NCI-H510A (cell line): ENCODE measurements around the gene OPTN.

Source experiments
- DNase-seq: peaks from one replicate; lab custom pipeline; 2025; lab: John Stamatoyannopoulos, UW

The OPTN gene

DNA sequence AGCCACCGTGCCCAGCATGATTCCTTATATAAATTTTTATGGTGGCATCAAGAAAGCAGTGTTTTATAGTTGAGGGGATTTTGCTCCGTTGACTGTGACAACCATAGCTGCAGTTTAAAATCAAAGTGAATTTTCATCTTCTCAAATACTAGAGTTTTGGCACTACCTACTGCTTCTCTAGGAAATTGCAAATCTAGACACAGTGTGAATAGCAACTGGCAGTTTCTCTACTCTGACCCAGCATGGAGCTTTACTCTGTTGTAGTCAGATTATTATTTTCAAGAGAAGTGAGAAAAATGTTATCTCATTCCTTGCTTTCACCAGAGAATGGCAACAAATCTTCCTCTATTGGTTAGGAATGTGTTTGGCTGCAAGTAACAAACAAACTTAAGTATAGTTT lies 84.3 kb downstream of the OPTN start:
- DNase-seq = no peak

- DNase-seq = no peak
Measured at GRCh38 chr10:13184730-13185514, 85.0 kb downstream of the OPTN start.

DNA sequence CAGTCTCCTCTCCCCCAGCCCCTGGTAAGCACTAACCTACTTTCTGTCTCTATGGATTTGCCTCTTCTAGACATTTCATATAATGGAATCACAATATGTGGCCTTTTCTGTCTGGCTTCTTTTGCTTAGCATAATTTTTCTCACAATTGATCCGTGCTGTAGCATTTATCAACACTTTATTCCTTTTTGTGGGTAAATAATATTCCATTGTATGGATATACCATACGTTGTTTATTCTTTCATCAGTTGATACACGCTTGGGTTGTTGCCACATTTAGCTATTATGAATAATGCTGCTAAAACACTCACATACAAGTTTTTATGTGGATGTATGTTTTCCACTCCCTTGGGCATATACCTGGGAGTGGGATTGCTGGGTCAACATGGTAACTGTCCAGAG lies 87.2 kb downstream of the OPTN start:
- DNase-seq = no peak
